GM19395 (cell line): ENCODE data around the gene SLC38A9.
A peak's percentile ranks its signal among the peaks of the same experiment; 100 is the strongest.
"Not testable (repeated sequence)": the region's sequence is repeated elsewhere in the genome, so short reads cannot be mapped to it uniquely, and the experiment has no call there.

Experiments
- ATAC-seq: cut with Tn5 transposase; IDR thresholded peaks from one replicate; pipeline ENCODE4 v1.9.1; 2021; ENCODE audit warnings: mild to moderate bottlenecking, moderate library complexity; ENCODE audit not compliant: unreplicated experiment

Gene SLC38A9

GRCh38 chr5:55706230-55706629 lies 5.9 kb downstream of the SLC38A9 start:
- no peak for ATAC-seq

DNA sequence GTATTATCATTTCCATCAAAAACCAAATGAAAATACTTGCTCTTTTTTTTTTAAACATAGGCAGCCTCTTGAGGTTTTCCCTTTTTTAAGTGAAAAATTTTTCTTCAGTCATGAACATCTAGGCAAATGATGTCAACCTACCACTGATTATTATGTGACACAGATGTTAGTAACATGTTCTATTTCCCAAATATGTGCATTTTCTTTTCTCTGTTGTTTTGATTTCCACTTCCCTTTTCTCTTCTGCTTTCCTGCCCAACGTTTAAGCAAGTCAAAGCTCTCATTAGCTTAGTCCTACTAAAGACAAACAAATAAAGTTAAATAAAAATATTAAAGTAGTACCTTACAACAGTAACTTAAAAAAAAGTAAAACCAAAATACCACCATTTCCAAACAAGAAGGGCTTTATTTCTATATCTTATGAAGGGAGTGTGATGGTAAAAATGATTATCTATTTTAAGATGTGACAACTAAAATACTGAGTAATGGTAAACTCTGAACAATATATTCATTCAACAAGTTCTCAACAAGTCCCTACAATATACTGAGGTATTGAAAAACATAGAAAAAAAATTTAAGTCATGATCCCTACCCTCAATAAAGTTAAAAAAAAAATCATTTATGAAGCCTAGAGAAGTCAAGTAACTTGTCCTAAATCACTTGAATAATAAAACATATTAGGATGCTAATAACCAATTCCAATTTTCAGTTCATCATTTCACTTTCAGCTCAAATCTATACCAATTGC lies 9.4 kb downstream of the SLC38A9 start:
- ATAC-seq = no peak

GRCh38 chr5:55701462-55702103 lies 10.5 kb downstream of the SLC38A9 start:
- ATAC-seq = no peak

DNA sequence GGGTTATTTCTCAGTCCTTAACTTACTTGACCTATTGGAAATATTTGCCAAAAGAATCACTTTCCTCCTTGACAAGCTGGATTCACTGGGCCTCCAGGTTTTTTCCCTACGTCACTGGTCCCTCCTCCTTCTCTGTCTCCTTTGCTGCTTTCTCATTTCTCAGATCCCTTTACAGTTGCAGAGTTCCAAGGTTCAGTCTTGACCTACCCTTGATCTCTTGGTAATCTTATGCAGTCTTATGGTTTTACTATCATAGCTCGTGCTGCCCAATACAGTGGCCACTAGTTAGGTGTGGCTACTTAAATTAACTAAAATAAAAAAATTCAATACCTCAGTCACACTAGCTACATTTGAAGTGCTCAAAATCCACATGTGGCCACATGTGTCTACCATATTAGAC lies 11.4 kb downstream of the SLC38A9 start:
- ATAC-seq = no peak

DNA sequence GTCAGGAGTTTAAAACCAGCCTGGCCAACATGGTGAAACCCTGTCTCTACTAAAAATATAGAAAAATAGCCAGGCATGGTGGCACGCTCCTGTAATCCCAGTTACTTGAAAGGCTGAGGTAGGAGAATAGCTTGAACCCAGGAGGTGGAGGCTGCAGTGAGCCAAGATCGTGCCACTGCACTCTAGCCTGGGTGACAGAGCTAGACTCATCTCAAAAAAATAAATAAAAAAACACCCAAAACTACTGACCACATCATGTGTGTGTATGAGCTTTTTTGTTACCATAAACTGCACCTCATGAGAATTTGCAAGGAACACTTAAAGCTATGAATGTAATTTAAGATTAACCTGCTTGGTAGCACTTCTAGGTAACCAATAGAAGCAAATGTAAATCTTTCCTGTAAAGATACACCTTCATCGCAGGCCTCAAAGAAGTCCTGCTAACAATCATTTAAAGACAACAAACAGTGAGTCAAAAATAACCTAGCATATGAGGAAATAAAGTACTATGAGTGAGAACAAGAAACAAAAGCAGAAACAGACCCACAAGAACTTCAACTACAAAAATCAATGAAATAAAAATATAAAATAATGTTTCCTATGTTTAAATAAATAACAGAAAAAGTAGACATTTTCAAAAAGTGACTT lies 13.0 kb downstream of the SLC38A9 start:
- ATAC-seq = peak; percentile 62

- not testable (repeated sequence) for ATAC-seq
Measured at GRCh38 chr5:55696704-55697103, 15.4 kb downstream of the SLC38A9 start.

GRCh38 chr5:55694152-55694830 lies 17.8 kb downstream of the SLC38A9 start:
- ATAC-seq = no peak

- ATAC-seq = no peak
Measured at GRCh38 chr5:55692509-55692908, 19.6 kb downstream of the SLC38A9 start.

- no peak for ATAC-seq
Measured at GRCh38 chr5:55692106-55692417, 20.1 kb downstream of the SLC38A9 start.

DNA sequence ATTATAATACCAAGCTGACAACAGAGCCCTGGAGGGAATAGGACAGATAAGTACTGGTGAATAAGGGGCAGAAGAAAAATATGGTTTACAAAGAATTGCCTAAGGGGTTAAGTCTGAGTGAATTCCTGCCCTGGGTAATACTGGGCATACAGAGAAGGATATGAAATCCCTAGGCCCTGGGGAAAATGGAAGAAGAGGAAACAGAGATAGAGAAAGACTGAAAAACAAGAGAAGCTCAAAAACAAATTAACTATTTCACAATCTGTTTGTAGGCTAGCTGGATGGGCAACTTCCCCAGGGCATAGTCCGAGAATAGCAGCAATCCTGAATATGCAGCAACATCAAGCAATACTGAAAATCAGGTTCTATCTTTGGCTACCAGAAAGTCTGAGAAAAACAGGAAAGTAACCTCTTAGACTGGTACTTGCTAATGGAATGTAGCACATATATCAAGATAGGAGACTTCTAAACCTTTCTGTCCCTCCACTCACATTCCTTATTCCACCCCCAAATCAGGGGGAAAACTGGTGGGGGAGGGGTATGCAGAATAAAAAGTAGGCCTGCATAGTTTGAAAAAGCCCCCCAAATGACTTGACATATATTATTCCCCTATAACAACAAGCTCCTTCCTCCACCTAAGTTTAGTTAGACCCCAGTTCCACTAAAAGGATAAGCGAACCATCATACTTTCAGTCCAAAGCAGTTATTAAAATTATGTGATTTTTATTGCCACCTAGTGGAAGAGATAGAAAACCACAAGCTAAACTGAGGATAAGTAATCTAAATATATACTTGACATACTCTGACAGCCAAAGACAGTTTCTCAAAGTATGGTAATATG lies 20.6 kb downstream of the SLC38A9 start:
- ATAC-seq = no peak

- ATAC-seq = no peak
Measured at GRCh38 chr5:55682071-55682470, 30.1 kb downstream of the SLC38A9 start.

GRCh38 chr5:55681301-55681700 lies 30.8 kb downstream of the SLC38A9 start:
- ATAC-seq = no peak

DNA sequence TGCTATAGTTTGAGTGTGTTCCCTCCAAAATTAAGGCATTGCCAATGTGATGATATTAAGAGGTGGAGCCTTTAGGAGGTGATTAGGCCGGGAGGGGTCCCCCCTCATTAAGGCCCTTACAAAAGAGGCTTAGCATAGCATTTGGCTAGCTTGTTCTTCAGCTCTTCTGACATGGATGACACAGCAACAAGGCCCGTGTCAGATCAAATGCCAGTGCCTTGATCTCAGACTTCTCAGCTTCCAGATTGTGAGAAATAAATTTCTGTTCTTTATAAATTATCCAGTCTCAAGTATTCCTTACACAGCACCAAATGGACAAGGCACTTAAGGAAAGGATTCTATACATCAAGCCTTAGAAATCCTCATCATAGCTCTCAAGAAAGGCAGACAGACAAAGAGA lies 31.8 kb downstream of the SLC38A9 start:
- no peak for ATAC-seq

- ATAC-seq = no peak
Measured at GRCh38 chr5:55679556-55679955, 32.6 kb downstream of the SLC38A9 start.

DNA sequence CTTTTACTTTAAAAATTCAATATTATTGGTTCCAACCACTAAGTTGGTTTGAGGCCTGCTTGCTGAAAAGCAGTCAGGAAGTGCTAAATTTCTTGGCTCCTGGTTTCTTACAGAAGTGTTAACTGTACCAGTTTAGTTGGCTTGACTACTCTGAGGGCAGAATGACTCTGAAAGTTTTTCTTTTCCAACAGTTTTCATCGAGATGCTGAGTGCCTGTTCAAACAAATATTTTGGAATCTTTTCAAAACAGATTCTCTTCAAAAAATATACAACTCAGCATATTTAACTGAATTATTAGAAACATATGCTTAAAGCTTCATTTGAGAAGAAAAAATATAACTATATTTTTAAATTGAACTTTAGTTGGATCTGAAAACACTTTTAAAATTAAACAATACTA lies 37.0 kb downstream of the SLC38A9 start:
- no peak for ATAC-seq

DNA sequence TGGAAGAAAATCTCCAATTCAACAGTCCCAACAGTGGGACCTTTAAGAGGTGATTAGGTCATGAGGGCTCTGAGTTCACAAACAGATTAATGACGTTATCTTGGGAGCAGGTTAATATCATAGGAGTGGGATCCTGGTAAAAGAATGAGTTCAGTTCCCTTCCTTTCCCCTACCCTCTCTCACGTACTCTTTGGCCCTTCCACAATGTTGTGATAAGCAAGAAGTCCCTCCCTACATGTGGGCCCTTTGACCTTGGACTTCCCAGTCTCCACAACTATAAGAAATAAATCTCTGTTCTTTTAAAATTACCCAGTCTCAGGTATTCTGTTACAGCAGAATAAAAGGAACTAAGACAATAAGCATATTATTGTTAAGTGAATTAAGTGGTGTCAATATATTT lies 37.8 kb downstream of the SLC38A9 start:
- ATAC-seq = no peak

DNA sequence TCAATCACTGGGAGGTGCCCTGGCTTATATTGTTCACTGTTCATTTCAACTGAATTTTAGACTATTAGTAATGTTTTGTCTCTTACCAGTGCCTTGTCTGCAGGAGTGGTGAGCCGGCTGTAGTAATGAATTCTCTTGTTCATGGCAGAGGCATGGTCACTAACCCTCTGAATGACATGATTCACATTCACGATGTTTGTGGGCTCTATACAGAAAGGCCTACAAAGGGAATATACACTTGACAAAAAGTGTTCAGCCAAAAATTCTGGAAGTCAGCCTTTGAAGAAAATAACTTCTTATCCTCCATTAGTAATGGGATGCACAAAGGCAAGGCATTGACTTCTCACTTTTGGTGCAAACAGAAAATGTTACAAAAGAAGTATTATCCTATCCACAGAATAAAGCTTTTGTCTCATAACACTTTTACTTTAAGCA lies 39.6 kb downstream of the SLC38A9 start:
- no peak for ATAC-seq

DNA sequence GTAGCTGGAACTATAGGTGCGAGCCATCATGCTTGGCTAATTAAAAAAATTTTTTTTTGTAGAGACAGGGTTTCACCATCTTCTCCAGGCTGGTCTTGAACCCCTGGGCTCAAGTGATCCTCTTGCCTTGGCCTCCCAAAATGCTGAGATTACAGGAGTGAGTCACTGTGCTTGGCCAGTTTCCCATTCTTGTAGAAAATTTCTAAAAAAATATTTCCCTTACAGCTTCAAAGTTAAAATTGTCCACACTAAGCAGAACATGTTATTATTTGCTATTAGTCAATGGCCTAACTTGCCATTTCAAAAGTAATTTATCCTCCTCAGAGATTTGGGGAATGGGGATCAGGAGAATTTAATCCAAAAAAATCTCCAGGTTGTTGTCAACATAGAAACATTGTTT lies 40.1 kb downstream of the SLC38A9 start:
- no peak for ATAC-seq

DNA sequence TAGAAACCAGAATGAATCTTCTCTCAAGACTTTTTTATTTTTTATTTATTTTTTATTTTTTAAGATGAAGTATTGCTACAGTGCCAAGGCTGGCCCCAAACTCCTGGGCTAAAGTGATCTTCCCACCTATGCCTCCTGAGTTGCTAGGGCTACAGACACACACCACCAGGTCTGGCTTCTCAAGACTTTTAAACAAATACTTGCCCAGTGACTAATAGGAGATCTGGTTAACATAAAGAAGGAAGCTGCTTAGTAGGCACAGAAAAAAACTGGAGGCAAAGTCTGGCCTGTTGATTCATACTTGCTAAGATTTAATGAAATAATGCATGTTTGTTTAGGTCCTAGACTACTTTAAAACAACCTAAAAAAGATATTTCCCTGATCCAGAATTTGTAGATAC lies 43.8 kb downstream of the SLC38A9 start:
- no peak for ATAC-seq

DNA sequence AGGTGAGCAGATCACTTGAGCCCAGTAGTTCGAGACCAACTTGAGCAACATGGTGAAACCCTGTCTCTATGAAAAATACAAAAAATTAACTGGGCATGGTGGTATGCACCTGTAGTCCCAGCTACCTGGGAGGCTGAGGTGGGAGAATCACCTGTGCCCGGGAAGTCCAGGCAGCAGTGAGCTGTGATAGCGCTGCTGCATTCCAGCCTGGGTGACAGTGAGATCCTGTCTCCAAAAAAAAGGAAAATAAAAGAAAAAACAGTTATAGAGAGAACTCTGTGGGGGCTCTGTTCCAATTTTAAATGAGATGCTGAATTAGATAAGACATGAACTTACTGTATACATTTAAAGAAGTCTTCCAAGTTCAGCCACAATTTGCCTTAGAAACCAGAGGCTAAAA lies 44.2 kb downstream of the SLC38A9 start:
- ATAC-seq = no peak

GRCh38 chr5:55665065-55665464 lies 47.1 kb downstream of the SLC38A9 start:
- ATAC-seq = no peak
